A549 (cell line): Measurements from ENCODE around the gene RASL10B. TPM values are rescaled to one million over a fixed set of nuclear protein-coding genes. Genes with fewer than 3 reads are reported as not detected.
A peak's percentile ranks its signal among the peaks of the same experiment; 100 is the strongest.

Source experiments
- ATAC-seq, 2 experiments: fragments of 200-7000 bp in 1 of 2; fragments of >200 bp in 1 of 2; cut with Nextera tagmentation in 1 of 2; cut with Tn5 transposase in 1 of 2; 3 replicates each; pipeline versions ENCODE4 v1.8.0 to v1.9.1; 2018 to 2020; ENCODE audit warnings: mild to moderate bottlenecking in 1 of 2, moderate library complexity in 1 of 2
- CTCF ChIA-PET: fragments of 300-600 bp; sonication (Branson Sonifier 250); formaldehyde crosslinking; extraction: SDS; loops from one replicate; lab custom pipeline; 2021; ENCODE audit warnings: antibody characterized with exemption, inconsistent platforms; lab: Yijun Ruan, JAX
- POLR2A ChIA-PET: fragments of 350-600 bp; formaldehyde crosslinking; extraction: SDS; loops from one replicate; lab custom pipeline; 2021; ENCODE audit warnings: antibody characterized with exemption, inconsistent platforms; lab: Yijun Ruan, JAX
- DNase-seq, 2 experiments: peaks; one replicate each; pipeline versions ENCODE4 v3.0.0 to v3.0.0-alpha.2; 2011 to 2016; ENCODE audit warnings: low read depth in 1 of 2, low spot score in 1 of 2
- FAIRE-seq: peaks from 2 replicates; lab custom pipeline; 2011; peaks lifted over from hg19 to GRCh38; lab: Jason Lieb, UNC
- H3K27ac ChIP-seq, 2 experiments: fragments of >200 bp; sonication (Bioruptor Twin); formaldehyde crosslinking; 3 replicates each; pipeline ENCODE4 v1.5.1; 2016 to 2017
- H3K4me1 ChIP-seq: fragments of >200 bp; sonication (Bioruptor Twin); formaldehyde crosslinking; 3 replicates; pipeline ENCODE4 v1.6.1; 2016
- H3K4me2 ChIP-seq: fragments of >200 bp; sonication (Bioruptor Twin); formaldehyde crosslinking; 3 replicates; pipeline ENCODE4 v1.6.1; 2016
- H3K4me3 ChIP-seq: fragments of >200 bp; sonication (Bioruptor Twin); formaldehyde crosslinking; 3 replicates; pipeline ENCODE4 v1.5.1; 2016
- H3K9me3 ChIP-seq: fragments of >200 bp; sonication (Bioruptor Twin); formaldehyde crosslinking; 3 replicates; pipeline ENCODE4 v1.6.1; 2016
- ATOH8 ChIP-seq: fragments of 250-450 bp; sonication (Bioruptor Pico); IDR thresholded peaks from 2 replicates; pipeline ENCODE4 v1.5.0; 2020; ENCODE audit warnings: low read depth, mild to moderate bottlenecking, moderate library complexity
- CHD4 ChIP-seq: fragments of 200-600 bp; sonication (generic); IDR thresholded peaks from 2 replicates; pipeline ENCODE4 v1.6.1; 2016; ENCODE audit warnings: antibody characterized with exemption, mild to moderate bottlenecking, borderline replicate concordance
- CTCF ChIP-seq: fragments of >200 bp; sonication (Bioruptor Twin); formaldehyde crosslinking; IDR thresholded peaks from 3 replicates; pipeline ENCODE4 v1.5.1; 2016
- EHF ChIP-seq: fragments of 250-450 bp; sonication (Bioruptor Pico); IDR thresholded peaks from 2 replicates; pipeline ENCODE4 v1.5.0; 2020; ENCODE audit warnings: mild to moderate bottlenecking
- EHMT2 ChIP-seq: fragments of 200-600 bp; sonication (generic); IDR thresholded peaks from 2 replicates; pipeline ENCODE4 v1.6.1; 2016; ENCODE audit warnings: antibody characterized with exemption, low read depth, mild to moderate bottlenecking, moderate library complexity
- EP300 ChIP-seq, 2 experiments: fragments of >200 bp; sonication (Bioruptor Twin); formaldehyde crosslinking; IDR thresholded peaks; 2 replicates in 1 of 2; 3 replicates in 1 of 2; pipeline ENCODE4 v1.6.1; 2016 to 2017
- HOXB5 ChIP-seq: fragments of 250-450 bp; sonication (Bioruptor Pico); IDR thresholded peaks from 2 replicates; pipeline ENCODE4 v1.5.0; 2020; ENCODE audit warnings: mild to moderate bottlenecking, moderate library complexity
- JUN ChIP-seq, 2 experiments: fragments of >200 bp; sonication (Bioruptor Twin); formaldehyde crosslinking; IDR thresholded peaks; 2 replicates in 1 of 2; 3 replicates in 1 of 2; pipeline ENCODE4 v1.6.1; 2016 to 2017
- JUNB ChIP-seq: fragments of >200 bp; sonication (Bioruptor Twin); formaldehyde crosslinking; IDR thresholded peaks from 2 replicates; pipeline ENCODE4 v1.6.1; 2016
- KDM1A ChIP-seq: fragments of 200-600 bp; sonication (generic); IDR thresholded peaks from 2 replicates; pipeline ENCODE4 v1.6.1; 2016; ENCODE audit warnings: low read depth, mild to moderate bottlenecking
- MAZ ChIP-seq: fragments of 150-350 bp; IDR thresholded peaks from 2 replicates; pipeline ENCODE4 v1.6.1; 2014; ENCODE audit warnings: antibody characterized with exemption, low read depth, low read length, borderline replicate concordance
- NFE2L2 ChIP-seq: fragments of 150-350 bp; conservative IDR thresholded peaks from 2 replicates; pipeline ENCODE4 v1.6.1; 2014; ENCODE audit warnings: low read length
- NPAS2 ChIP-seq: fragments of 250-450 bp; sonication (Bioruptor Pico); IDR thresholded peaks from 2 replicates; pipeline ENCODE4 v1.8.0; 2022; ENCODE audit warnings: mild to moderate bottlenecking, moderate library complexity, borderline replicate concordance
- PBX3 ChIP-seq: IDR thresholded peaks from 2 replicates; pipeline ENCODE4 v1.6.1; 2012
- PHF8 ChIP-seq: fragments of 200-600 bp; sonication (generic); IDR thresholded peaks from 2 replicates; pipeline ENCODE4 v1.6.1; 2016; ENCODE audit warnings: low read depth, mild to moderate bottlenecking, antibody characterized with exemption, moderate library complexity, borderline replicate concordance
- POLR2AphosphoS2 ChIP-seq: conservative IDR thresholded peaks from 2 replicates; pipeline ENCODE4 v1.6.1; 2012; ENCODE audit warnings: low read length, improper control_type of control experiment, inconsistent platforms
- REST ChIP-seq: fragments of 200-600 bp; sonication (generic); IDR thresholded peaks from 2 replicates; pipeline ENCODE4 v1.6.1; 2016; ENCODE audit warnings: antibody characterized with exemption, mild to moderate bottlenecking, moderate library complexity
- RFX5 ChIP-seq: fragments of 450-650 bp; IDR thresholded peaks from 2 replicates; pipeline ENCODE4 v1.7.1; 2014; ENCODE audit warnings: antibody characterized with exemption, mild to moderate bottlenecking, moderate library complexity
- TFCP2L1 ChIP-seq: fragments of 250-450 bp; sonication (Bioruptor Pico); IDR thresholded peaks from 2 replicates; pipeline ENCODE4 v1.5.0; 2021; ENCODE audit warnings: mild to moderate bottlenecking
- TP53 ChIP-seq: fragments of 250-450 bp; sonication (Bioruptor Pico); IDR thresholded peaks from 2 replicates; pipeline ENCODE4 v1.5.0; 2021; ENCODE audit warnings: mild to moderate bottlenecking, moderate library complexity
- USF2 ChIP-seq: fragments of 450-650 bp; IDR thresholded peaks from 2 replicates; pipeline ENCODE4 v1.6.1; 2014; ENCODE audit warnings: antibody characterized with exemption
- ZNF302 ChIP-seq: fragments of 250-450 bp; sonication (Bioruptor Pico); IDR thresholded peaks from 2 replicates; pipeline ENCODE4 v1.9.0; 2021; ENCODE audit warnings: inconsistent platforms, mild to moderate bottlenecking, moderate library complexity
- WGBS: methylation state at CpG from one replicate; pipeline ENCODE4 v1.1.6; 2017; ENCODE audit errors: missing lambda C conversion rate; 5-methylcytosine and 5-hydroxymethylcytosine counted together
- polyA plus RNA-seq, 4 experiments: library from polyadenylated mRNA; depleted of rRNA in 3 of 4; stranded (reverse); fragments of >200 nt; fragmentation: RNase III in 1 of 4; extraction: RNeasy Plus Mini Kit Qiagen cat#74134 plus additional on column Dnase treatment in 1 of 4; gene quantifications; 2 replicates in 3 of 4; 3 replicates in 1 of 4; pipeline ENCODE4 v1.2.3, GENCODE V29; 2011 to 2017

The RASL10B gene
- polyA plus RNA-seq, 2 of the 4 experiments (the other 2 are of a cell fraction), result 0.05 to 0.26 TPM

GRCh38 chr17:35742896-35743477 is 11.5 kb downstream of the RASL10B start:
- no peaks in the 10 kb centered on the region for H3K9me3 ChIP-seq
- CTCF ChIA-PET, result interaction anchor here (3.0 to 34.8 kb wide), 6 partner anchors 14 to 205 kb away, joined by 7 to 1116 read pairs (median 178); partner anchors contain the start of genes C17orf50, RASL10B and SLFN12L
- no peak for TF ChIP-seq EP300 (IDR thresholded peaks at IDR 0.05)
- no peak for TF ChIP-seq USF2
- TF ChIP-seq RFX5, result no peak
- no peak for TF ChIP-seq NFE2L2
- no peak for TF ChIP-seq TFCP2L1
- TF ChIP-seq JUNB, result no peak
- TF ChIP-seq EHF (CRISPR knock-in tag), result no peak
- TF ChIP-seq, all 56 proteins: peak for 0
- no peak for DNase-seq
- Histone ChIP-seq H3K27ac (no peak overlapping the region), H3K4me1 (peaks cover 7% of the 10 kb centered on the region; the same call in 1 of the 3 replicates), H3K4me2 (no peak overlapping the region), H3K4me3 (no peak overlapping the region)
- no peak for ATAC-seq
- POLR2A ChIA-PET, result no interaction called here
- 47% methylated on average over 7 of the region's 7 CpGs for WGBS
- FAIRE-seq, result no peak

GRCh38 chr17:35743626-35744328 is 12.3 kb downstream of the RASL10B start:
- POLR2A ChIA-PET, result no interaction called here
- Histone ChIP-seq H3K4me3 (no peak overlapping the region), H3K4me1 (peaks cover 10% of the 10 kb centered on the region; the same call in 1 of the 3 replicates), H3K4me2 (no peak overlapping the region), H3K9me3 (no peaks in the 10 kb centered on the region), H3K27ac (no peak overlapping the region)
- WGBS, result 65% methylated on average over 7 of the region's 7 CpGs
- CTCF ChIA-PET, result interaction anchor here (0.6 to 34.8 kb wide), 10 partner anchors 15 to 206 kb away, joined by 3 to 1116 read pairs (median 8); partner anchors contain the start of genes C17orf50, RASL10B and SLFN12L
- no peak for ATAC-seq
- TF ChIP-seq HOXB5 (CRISPR knock-in tag) (0 out of 2 replicates have a peak, but pooled peaks have one; percentile 39), EHMT2 (peak; percentile 74; the same call in 1 of the 2 replicates), REST (peak; percentile 94), NPAS2 (no peak), ATOH8 (CRISPR knock-in tag) (0 out of 2 replicates have a peak, but pooled peaks have one; percentile 35), TP53 (CRISPR knock-in tag) (no peak)
- no peak for FAIRE-seq
- peak in 1 of 2 experiments; percentile 49 for DNase-seq

GRCh38 chr17:35744830-35745229 is 13.4 kb downstream of the RASL10B start:
- Histone ChIP-seq H3K4me2 (no peak overlapping the region), H3K9me3 (no peaks in the 10 kb centered on the region), H3K4me1 (peaks cover 13% of the 10 kb centered on the region; the same call in 2 of the 3 replicates), H3K27ac (no peak overlapping the region), H3K4me3 (no peak overlapping the region)
- CTCF ChIA-PET, result interaction anchor here (0.7 to 34.8 kb wide), 10 partner anchors 16 to 1863 kb away, joined by 3 to 1116 read pairs (median 8); partner anchors contain the start of genes C17orf50, RASL10B and SLFN12L
- 49% methylated on average over 8 of the region's 8 CpGs for WGBS
- ATAC-seq (no peak), FAIRE-seq (no peak), DNase-seq (no peak)
- POLR2A ChIA-PET, result no interaction called here
- no peak for TF ChIP-seq RFX5
- no peak for TF ChIP-seq ZNF302
- TF ChIP-seq CTCF, result no peak
- TF ChIP-seq MAZ, result no peak
- TF ChIP-seq PHF8, result no peak
- no peak for TF ChIP-seq JUN (IDR thresholded peaks at IDR 0.05)
- TF ChIP-seq CHD4, result no peak
- TF ChIP-seq KDM1A, result no peak
- TF ChIP-seq PBX3, result no peak
- no peak for TF ChIP-seq POLR2AphosphoS2
- TF ChIP-seq ATOH8 (CRISPR knock-in tag), result no peak
